ENCODE results near the gene PTTG1IP. TPM values are rescaled to one million over a fixed set of nuclear protein-coding genes. Genes with fewer than 3 reads are reported as not detected.

PTTG1IP gene
- total and polyA plus RNA-seq, 2 of the 4 experiments (the other 2 are of a cell fraction): 167 to 194 TPM

GRCh38 chr21:44893278-44893556, 19.7 kb upstream of the PTTG1IP start:
- 68% methylated on average over 7 of the region's 7 CpGs; no CpG with 5 or more reads in 1 of the 2 experiments for WGBS, 2 experiments (ENCODE audit: extremely low coverage in 2 of 2, insufficient read length in 1 of 2)
- CTCF ChIA-PET: interaction anchor here (0.6 kb wide), 1 partner anchor 161 kb away, joined by 3 read pairs; no protein-coding TSS in a partner anchor
- dilution Hi-C loops (cut with HindIII; ENCODE audit: low sequenced_read_pairs, unreplicated experiment): no loop called here

More at GRCh38 chr21:44893278-44893556, 19.7 kb upstream of the PTTG1IP start:
- Histone ChIP-seq H3K79me1 (ENCODE audit: low read depth in 1 of 2, low read length in 2 of 2) (no peaks in the 10 kb centered on the region), H3K23ac (ENCODE audit: low read depth, low read length) (no peak overlapping the region), H4K5ac (ENCODE audit: low read depth, low read length) (no peak overlapping the region), H3K18ac (ENCODE audit: low read depth, low read length) (no peak overlapping the region), H3K9me3 (ENCODE audit: control insufficient read depth, insufficient read depth, low read length) (no peaks in the 10 kb centered on the region), H3K27me3 (ENCODE audit: control insufficient read depth, insufficient read depth, low read length) (peaks cover 74% of the 10 kb centered on the region), H2AK5ac (ENCODE audit: low read depth, low read length) (no peak overlapping the region), H3K4me2 (ENCODE audit: low read depth, low read length) (no peak overlapping the region), H2AK9ac (replicated peaks; ENCODE audit: low read depth, low read length, poor library complexity) (no peak overlapping the region), H3K9ac (ENCODE audit: low read depth, low read length) (no peak overlapping the region), H2BK5ac (ENCODE audit: low read depth, low read length, poor library complexity, severe bottlenecking) (no peak overlapping the region), H2AFZ (replicated peaks; ENCODE audit: low read length, poor library complexity) (no peak overlapping the region), H2BK15ac (ENCODE audit: low read depth, low read length) (no peak overlapping the region), H3K4ac (ENCODE audit: low read depth, low read length) (no peak overlapping the region), H4K91ac (ENCODE audit: insufficient read depth, low read depth, low read length) (no peak overlapping the region), H3K36me3 (ENCODE audit: control insufficient read depth, insufficient read depth, low read length) (no peaks in the 10 kb centered on the region), H3K56ac (ENCODE audit: extremely low read depth, insufficient read depth, low read length) (no peak overlapping the region), H2BK20ac (ENCODE audit: low read depth, low read length) (no peak overlapping the region), H3K4me1 (ENCODE audit: control insufficient read depth, insufficient read depth, low read length) (no peaks in the 10 kb centered on the region), H3K9me1 (ENCODE audit: insufficient read depth, low read length) (no peaks in the 10 kb centered on the region), H3K4me3 (ENCODE audit: insufficient read depth, low read depth, low read length) (no peak overlapping the region), H4K20me1 (ENCODE audit: insufficient read depth, low read length) (0 out of 2 replicates have a peak, but pooled peaks cover 5% of the 10 kb centered on the region), H2BK120ac (ENCODE audit: low read depth, low read length) (no peak overlapping the region), H4K8ac (ENCODE audit: low read depth in 2 of 2, low read length in 2 of 2) (no peak overlapping the region), H3K27ac (ENCODE audit: insufficient read depth, low read length) (no peak overlapping the region), H3K14ac (replicated peaks; ENCODE audit: low read depth, low read length) (no peak overlapping the region)
- no TSS peak for BruUV-seq (replicated peaks)
- TF ChIP-seq USF2 (IDR thresholded peaks at IDR 0.05; ENCODE audit: low read depth, low read length) (no peak), RFX5 (IDR thresholded peaks at IDR 0.05; ENCODE audit: low read depth, low read length) (no peak), POLR2A (IDR thresholded peaks at IDR 0.05; ENCODE audit: low read depth, low read length) (no peak), SMC3 (IDR thresholded peaks at IDR 0.05; ENCODE audit: low read depth, low read length) (no peak), MXI1 (IDR thresholded peaks at IDR 0.05; ENCODE audit: borderline replicate concordance, low read depth, low read length) (no peak), MAZ (IDR thresholded peaks at IDR 0.05; ENCODE audit: borderline replicate concordance, low read depth, low read length) (no peak), ELK1 (IDR thresholded peaks at IDR 0.05; ENCODE audit: borderline replicate concordance, low read depth, low read length) (no peak), BHLHE40 (IDR thresholded peaks at IDR 0.05; ENCODE audit: low read depth, low read length) (no peak), RAD21 (IDR thresholded peaks at IDR 0.05; ENCODE audit: low read length) (no peak), MAFK (IDR thresholded peaks at IDR 0.05; ENCODE audit: low read depth, low read length) (no peak), NFE2L2 (IDR thresholded peaks at IDR 0.05; ENCODE audit: low read depth, low read length) (no peak), FOS (IDR thresholded peaks at IDR 0.05; ENCODE audit: low read depth, low read length) (no peak), CEBPB (IDR thresholded peaks at IDR 0.05; ENCODE audit: low read depth, low read length) (no peak), RCOR1 (IDR thresholded peaks at IDR 0.05; ENCODE audit: insufficient replicate concordance, low read length) (no peak), CTCF (conservative IDR thresholded peaks at IDR 0.05; ENCODE audit: low read depth, low read length) (no peak), CHD1 (IDR thresholded peaks at IDR 0.05; ENCODE audit: low read depth, low read length) (no peak)
- intact Hi-C loops (cut with micrococcal nuclease): loop anchor here (5.0 kb wide), 1 partner anchor 244 kb away; no protein-coding TSS in a partner anchor
- no peak for DNase-seq
- no peak for ATAC-seq (ENCODE audit: low read depth)
- in situ Hi-C loops (cut with MboI; ENCODE audit: low sequenced_read_pairs): no loop called here
- POLR2A ChIA-PET (ENCODE audit: unreplicated experiment): no interaction called here

Measured in IMR-90 (cell line).